ENCODE results near the gene LETM1.
A peak's percentile ranks its signal among the peaks of the same experiment; 100 is the strongest.

LETM1 gene

GRCh38 chr4:1793940-1794808 lies 61.8 kb downstream of the LETM1 start:
- no peak for TF ChIP-seq ISL1 (CRISPR knock-in tag; IDR thresholded peaks at IDR 0.05)
- no peak for TF ChIP-seq BACH2 (CRISPR knock-in tag; IDR thresholded peaks at IDR 0.05; ENCODE audit: borderline replicate concordance)
- ATAC-seq, result no peak

DNA sequence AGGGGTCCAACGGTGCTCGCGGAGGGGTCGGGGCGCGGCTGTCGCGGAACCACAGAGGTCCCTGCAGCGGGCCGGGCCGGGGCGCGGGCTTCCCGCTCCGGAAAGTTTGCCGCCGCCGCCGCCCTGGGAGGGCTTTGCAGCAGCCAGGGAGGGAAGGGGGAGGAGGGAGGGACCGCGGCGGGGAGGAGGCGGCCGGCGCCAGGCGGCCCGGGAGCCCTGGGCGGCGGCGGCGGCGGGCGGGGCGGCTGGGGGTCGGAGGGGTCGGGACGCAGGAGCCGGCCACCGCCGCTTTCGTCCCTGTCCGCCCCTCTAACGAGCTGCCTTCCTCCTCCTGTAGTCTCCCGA lies 62.5 kb downstream of the LETM1 start:
- TF ChIP-seq, protein P1, sequence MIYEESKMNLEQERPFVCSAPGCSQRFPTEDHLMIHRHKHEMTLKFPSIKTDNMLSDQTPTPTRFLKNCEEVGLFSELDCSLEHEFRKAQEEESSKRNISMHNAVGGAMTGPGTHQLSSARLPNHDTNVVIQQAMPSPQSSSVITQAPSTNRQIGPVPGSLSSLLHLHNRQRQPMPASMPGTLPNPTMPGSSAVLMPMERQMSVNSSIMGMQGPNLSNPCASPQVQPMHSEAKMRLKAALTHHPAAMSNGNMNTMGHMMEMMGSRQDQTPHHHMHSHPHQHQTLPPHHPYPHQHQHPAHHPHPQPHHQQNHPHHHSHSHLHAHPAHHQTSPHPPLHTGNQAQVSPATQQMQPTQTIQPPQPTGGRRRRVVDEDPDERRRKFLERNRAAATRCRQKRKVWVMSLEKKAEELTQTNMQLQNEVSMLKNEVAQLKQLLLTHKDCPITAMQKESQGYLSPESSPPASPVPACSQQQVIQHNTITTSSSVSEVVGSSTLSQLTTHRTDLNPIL (CRISPR knock-in tag; IDR thresholded peaks at IDR 0.05; ENCODE audit: low read depth), result no peak
- TF ChIP-seq ZNF565 (CRISPR knock-in tag; conservative IDR thresholded peaks at IDR 0.05; ENCODE audit: low read depth), result no peak
- no peak for TF ChIP-seq ZFP30 (CRISPR knock-in tag; IDR thresholded peaks at IDR 0.05)
- no peak for TF ChIP-seq CSRNP3 (CRISPR knock-in tag; IDR thresholded peaks at IDR 0.05)
- TF ChIP-seq TCF4 (CRISPR knock-in tag; IDR thresholded peaks at IDR 0.05; ENCODE audit: borderline replicate concordance), result no peak
- TF ChIP-seq, protein P2, sequence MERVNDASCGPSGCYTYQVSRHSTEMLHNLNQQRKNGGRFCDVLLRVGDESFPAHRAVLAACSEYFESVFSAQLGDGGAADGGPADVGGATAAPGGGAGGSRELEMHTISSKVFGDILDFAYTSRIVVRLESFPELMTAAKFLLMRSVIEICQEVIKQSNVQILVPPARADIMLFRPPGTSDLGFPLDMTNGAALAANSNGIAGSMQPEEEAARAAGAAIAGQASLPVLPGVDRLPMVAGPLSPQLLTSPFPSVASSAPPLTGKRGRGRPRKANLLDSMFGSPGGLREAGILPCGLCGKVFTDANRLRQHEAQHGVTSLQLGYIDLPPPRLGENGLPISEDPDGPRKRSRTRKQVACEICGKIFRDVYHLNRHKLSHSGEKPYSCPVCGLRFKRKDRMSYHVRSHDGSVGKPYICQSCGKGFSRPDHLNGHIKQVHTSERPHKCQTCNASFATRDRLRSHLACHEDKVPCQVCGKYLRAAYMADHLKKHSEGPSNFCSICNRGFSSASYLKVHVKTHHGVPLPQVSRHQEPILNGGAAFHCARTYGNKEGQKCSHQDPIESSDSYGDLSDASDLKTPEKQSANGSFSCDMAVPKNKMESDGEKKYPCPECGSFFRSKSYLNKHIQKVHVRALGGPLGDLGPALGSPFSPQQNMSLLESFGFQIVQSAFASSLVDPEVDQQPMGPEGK (CRISPR knock-in tag; IDR thresholded peaks at IDR 0.05; ENCODE audit: borderline replicate concordance), result no peak
- TF ChIP-seq SNAI2 (CRISPR knock-in tag; IDR thresholded peaks at IDR 0.05), result no peak
- no peak for TF ChIP-seq ZNF8 (CRISPR knock-in tag; IDR thresholded peaks at IDR 0.05)
- no peak for TF ChIP-seq ISL1 (CRISPR knock-in tag; IDR thresholded peaks at IDR 0.05)
- TF ChIP-seq, protein P3, sequence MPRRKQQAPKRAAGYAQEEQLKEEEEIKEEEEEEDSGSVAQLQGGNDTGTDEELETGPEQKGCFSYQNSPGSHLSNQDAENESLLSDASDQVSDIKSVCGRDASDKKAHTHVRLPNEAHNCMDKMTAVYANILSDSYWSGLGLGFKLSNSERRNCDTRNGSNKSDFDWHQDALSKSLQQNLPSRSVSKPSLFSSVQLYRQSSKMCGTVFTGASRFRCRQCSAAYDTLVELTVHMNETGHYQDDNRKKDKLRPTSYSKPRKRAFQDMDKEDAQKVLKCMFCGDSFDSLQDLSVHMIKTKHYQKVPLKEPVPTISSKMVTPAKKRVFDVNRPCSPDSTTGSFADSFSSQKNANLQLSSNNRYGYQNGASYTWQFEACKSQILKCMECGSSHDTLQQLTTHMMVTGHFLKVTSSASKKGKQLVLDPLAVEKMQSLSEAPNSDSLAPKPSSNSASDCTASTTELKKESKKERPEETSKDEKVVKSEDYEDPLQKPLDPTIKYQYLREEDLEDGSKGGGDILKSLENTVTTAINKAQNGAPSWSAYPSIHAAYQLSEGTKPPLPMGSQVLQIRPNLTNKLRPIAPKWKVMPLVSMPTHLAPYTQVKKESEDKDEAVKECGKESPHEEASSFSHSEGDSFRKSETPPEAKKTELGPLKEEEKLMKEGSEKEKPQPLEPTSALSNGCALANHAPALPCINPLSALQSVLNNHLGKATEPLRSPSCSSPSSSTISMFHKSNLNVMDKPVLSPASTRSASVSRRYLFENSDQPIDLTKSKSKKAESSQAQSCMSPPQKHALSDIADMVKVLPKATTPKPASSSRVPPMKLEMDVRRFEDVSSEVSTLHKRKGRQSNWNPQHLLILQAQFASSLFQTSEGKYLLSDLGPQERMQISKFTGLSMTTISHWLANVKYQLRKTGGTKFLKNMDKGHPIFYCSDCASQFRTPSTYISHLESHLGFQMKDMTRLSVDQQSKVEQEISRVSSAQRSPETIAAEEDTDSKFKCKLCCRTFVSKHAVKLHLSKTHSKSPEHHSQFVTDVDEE (CRISPR knock-in tag; IDR thresholded peaks at IDR 0.05), result no peak
- no peak for TF ChIP-seq ARNTL (CRISPR knock-in tag; IDR thresholded peaks at IDR 0.05; ENCODE audit: borderline replicate concordance, low read depth)
- no peak for TF ChIP-seq ZC3H10 (CRISPR knock-in tag; IDR thresholded peaks at IDR 0.05)
- TF ChIP-seq PPARA (CRISPR knock-in tag; IDR thresholded peaks at IDR 0.05; ENCODE audit: borderline replicate concordance), result no peak
- no peak for TF ChIP-seq ESRRG (CRISPR knock-in tag; IDR thresholded peaks at IDR 0.05)
- no peak; the same call in 2 of the 3 replicates for ATAC-seq

DNA sequence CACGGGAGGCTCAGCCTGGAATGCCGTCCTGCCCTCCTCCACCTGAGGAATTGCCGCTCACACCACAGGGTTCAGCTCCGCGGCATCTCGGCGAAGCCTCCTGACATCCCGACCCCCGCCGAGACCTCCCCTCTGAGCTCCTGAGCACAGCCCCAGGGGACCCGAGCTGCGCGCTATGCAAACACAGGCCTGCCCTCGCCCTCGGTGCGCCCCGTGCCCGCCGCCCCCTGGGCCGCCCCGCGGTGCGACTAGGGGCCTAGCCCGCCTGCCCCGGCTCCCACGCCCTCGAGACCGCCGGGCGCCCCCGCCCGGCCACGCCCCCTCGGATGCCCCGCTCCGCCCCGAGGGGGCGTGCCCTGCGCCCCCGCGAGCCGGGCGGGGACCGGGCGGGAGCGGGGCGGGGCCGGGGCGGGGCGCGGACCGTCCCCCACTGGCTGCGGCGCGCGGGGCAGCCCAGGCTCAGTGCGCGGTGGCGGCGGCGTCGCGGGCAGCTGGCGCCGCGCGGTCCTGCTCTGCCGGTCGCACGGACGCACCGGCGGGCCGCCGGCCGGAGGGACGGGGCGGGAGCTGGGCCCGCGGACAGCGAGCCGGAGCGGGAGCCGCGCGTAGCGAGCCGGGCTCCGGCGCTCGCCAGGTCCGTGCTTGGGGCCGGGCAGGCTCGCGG lies 63.0 kb downstream of the LETM1 start, which contains the start of gene FGFR3:
TSS of gene FGFR3 (plus strand) at position 462 of the 664 bp plus-strand sequence. CDS start 642 bp downstream, outside the sequence.
- ATAC-seq, result peak; percentile 22
- no peak for TF ChIP-seq SNAI2 (CRISPR knock-in tag; IDR thresholded peaks at IDR 0.05)
- TF ChIP-seq ARNTL (CRISPR knock-in tag; IDR thresholded peaks at IDR 0.05; ENCODE audit: borderline replicate concordance, low read depth), result no peak
- TF ChIP-seq ZFP30 (CRISPR knock-in tag; IDR thresholded peaks at IDR 0.05), result no peak
- no peak for TF ChIP-seq BACH2 (CRISPR knock-in tag; IDR thresholded peaks at IDR 0.05; ENCODE audit: borderline replicate concordance)
- no peak for TF ChIP-seq TCF4 (CRISPR knock-in tag; IDR thresholded peaks at IDR 0.05; ENCODE audit: borderline replicate concordance)
- TF ChIP-seq ZNF565 (CRISPR knock-in tag; conservative IDR thresholded peaks at IDR 0.05; ENCODE audit: low read depth), result no peak
- TF ChIP-seq ZNF8 (CRISPR knock-in tag; IDR thresholded peaks at IDR 0.05), result no peak
- no peak for TF ChIP-seq ZFP3 (CRISPR knock-in tag; IDR thresholded peaks at IDR 0.05)
- no peak for TF ChIP-seq OSR1 (CRISPR knock-in tag; IDR thresholded peaks at IDR 0.05)
- TF ChIP-seq TOX (CRISPR knock-in tag; IDR thresholded peaks at IDR 0.05; ENCODE audit: borderline replicate concordance), result no peak
- no peak for TF ChIP-seq CSDC2 (CRISPR knock-in tag; IDR thresholded peaks at IDR 0.05)

All from SK-N-SH treated with all-trans-retinoic acid at 6 μM for 48 hours (cell line).